8988T (cell line): ENCODE data around the gene BICDL2.

Source experiments
- DNase-seq: peaks from one replicate; pipeline ENCODE4 v3.0.0; 2011

BICDL2 gene

DNA sequence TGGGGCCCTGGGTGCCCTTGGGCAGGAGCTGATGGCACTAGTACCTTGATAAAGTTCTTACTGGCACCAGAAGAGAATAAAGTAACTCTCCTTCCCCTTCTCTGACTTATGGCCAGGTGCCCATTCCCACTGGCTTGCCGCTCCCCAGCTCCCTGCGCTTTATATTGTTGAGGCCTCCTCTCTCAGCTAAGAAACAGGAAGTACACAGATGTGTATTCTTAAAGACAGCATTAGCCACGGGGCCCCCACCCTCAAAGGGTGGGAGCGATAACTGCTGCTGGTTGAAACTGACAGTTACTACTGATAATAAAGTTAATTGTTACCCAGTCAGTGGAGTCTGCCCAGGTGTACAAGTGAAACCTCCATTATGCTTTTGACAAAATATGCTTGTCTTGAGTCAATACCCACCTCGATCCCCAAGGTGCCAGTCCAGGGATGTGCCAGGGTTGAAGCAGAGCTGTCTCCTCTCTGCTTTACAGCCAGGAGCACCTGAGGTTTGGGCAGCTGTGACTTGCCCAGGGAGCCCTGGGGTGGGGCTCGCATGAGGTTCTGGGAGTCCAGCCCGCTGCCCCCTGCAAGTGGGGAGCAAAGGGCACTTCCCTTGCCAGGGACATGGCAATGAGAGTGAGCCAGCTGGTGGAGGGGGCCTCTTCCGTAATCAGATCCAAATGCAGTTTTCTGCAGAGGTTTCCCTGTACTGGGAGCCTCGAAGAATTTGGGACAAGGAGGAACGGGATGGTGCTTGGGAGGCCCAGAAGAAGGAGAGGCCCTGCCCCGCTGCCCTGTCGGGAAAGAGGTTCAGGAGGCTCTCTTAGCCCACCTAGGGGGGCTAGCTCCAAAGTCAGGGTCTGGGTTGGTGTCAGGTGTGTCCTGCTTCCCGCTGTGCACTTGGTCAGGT is 29.4 kb downstream of the BICDL2 start:
- DNase-seq = no peak

DNA sequence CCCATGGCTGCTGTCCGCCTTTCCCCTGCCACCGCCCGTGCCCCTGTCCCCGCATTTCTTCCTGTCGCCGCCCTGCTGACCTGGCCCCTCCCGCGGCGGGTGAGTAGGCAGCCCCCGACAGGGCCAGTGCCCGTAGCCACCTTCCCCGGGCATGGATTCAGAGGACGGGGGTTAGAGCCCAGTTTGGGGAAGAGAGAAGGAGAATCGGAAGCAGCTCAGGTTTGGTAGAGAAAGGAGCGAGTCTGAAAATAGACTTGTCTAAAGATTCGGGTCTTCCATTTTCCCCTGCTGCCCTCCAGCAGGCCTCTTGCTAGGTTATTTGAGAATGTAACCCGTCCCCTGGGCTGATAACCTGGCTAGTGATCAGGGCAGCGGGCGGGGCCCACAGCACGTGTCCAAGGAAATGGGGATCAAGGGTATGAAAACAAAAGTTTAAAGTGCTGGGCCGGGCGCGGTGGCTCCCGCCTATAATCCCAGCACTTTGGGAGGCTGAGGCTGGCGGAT is 31.9 kb downstream of the BICDL2 start:
- no peak for DNase-seq

DNA sequence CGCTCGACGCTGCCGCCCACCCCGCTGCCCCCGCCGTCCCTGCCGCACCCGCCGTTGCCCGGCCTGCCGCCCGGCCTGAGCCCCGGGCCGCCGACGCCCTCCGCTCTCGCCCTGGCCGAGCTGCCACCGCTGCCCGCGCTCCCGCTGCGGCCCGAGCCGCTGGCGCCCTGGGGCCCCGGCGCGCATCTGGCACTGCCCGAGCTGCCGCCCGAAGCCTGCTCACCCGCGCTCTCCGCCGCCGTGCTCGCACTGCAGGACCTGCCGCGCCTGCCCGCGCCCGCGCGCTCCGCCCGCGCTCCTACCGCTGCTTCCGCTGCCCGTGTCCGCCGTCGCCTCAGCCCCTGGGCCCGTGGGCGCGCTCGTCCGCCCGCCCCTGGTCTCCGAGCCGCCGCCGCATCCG is 32.4 kb downstream of the BICDL2 start:
- DNase-seq = no peak

DNA sequence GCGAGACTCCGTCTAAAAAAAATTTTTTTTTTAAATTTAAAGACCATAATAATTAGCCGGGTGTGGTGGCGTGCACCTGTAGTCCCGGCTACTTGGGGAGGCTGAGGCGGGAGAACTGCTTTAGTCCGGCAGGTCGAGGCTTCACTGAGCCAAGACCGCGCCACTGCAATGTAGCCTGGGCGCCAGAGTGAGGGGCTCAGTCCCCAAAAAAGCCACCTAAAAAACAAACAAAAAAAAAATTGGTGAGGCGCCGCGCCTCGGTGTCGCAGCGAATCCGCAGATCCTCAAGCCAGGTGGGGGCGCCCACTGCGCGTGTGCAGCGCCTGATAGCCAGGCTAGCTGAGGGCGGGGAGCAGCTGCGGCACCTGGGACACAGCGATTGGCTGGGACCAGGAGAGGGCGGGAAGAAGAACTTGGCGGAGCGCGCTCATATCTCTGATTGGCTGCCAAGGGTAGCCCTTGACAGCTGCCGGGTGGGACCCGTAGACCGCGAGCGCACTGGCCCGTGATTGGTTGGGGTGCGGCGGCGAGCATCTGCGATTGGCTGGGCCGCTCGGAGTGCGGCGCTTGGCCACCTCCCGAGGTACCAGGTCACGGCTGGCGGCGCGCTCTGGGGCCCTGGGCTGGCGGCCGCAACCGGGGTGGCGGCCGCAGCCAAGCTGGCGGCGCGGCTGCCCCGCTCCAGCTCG is 33.0 kb downstream of the BICDL2 start:
- DNase-seq = peak; percentile 91

DNA sequence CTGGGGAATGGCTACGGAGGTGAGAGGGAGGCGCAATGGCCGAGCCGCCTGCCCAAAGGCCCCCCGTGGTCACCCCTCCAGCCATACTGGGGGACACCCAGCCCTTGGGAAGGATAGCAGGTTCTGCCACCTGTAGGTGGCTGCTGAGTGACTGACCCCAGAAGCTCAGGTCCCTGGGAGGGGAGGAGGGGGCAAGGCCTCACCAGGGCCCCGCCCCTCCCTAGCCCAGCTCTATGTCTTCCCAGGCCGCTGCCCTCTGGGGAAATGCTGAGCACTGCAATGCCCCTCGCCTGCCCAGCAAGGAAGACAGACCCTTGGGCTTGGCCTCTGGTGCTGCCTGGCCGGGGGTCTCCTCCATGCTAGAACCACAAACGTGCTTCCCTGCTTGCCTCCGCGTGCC is 35.4 kb downstream of the BICDL2 start:
- no peak for DNase-seq

DNA sequence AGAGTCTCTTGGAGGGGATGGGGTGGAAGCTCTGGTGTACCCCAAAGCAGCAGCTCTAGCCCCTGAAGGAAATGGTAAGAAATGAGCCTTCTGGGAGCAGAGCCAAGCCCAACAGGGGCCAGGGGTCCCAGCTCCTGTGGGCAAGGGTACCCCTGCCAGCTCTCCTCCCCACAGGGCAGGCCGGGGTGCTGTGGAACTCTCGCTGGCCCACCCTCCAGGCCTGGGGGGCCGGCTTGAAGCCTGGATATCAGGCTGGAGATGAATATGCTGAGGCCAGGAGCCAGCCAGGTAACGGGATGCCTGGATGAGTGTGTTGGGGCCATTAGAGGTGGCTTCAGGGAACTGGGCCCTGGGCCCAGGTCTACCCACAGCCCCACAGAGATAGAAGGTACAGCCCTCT is 36.2 kb downstream of the BICDL2 start:
- DNase-seq = no peak

DNA sequence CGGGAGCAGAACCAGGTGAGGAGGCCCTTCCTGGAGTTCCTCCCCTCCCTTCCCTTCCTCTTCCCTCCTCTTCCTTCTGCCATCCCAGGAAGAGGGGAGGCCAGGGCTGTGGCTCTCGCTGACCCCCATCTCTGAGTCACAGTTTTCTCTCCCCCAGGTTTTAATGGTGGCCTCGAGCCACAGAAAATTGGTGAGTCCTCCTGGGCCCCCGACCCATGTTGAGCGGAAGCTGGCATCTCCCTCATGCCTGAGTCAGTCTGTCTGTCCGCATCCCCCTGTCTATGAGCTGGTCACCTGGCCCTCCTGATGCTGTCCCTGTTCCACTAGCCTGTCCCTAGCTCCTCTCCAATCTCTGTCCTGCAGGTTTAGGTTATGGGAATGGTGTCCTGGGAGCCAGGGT is 36.8 kb downstream of the BICDL2 start:
- no peak for DNase-seq

DNA sequence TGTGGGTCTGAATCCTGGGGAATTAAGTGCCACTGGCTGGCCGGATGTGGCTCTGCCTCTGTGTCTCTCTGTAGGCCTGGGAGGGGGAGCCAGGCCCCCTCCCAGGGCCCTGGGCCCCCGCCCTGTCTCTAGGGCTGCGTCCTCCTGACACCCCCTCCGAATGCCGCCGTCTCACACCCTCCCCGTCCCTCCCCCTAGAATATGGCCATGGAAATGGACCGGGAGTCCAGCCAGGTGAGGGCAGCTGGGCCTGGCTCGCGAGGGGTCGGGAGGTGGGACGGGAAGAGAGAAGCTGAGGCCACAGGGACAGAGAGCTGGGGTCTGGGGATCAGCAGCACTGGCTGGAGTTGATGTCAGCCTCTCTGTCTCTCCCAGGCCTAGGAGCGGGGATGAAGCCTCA is 40.4 kb downstream of the BICDL2 start:
- no peak for DNase-seq

DNA sequence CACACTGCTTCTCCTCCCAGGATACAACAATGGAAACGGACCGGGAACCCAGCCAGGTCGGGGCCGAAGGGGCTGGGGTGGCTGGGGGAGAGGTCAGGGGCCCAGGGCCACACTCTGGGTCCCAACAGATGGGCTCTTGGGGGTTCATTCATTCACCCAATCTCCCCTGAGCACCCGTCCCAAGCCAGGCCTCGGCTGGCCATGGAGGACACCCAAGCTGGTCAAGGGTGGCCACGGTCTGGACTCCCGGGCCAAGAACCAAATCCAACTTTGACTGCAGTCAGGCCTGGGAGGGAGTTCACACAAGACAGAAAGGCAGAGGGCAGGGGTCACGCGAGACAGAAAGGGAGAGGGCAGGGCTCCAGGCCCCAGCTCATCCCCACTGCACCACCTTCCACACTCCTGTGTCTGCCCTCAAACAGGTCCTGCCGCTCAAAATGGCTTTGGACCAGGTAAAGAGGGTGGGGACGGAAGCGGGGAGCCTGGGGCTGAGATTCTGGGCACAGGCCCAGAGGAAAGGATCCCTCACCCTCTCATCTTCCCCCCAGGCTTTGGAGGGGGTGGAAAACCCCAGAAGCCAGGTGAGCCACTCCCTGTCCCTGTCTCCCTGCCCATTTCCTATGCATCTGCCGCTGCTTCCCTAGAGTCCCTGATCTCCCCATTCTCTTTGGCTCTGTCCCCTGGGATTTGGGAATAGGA is 44.2 kb downstream of the BICDL2 start:
- DNase-seq = no peak

DNA sequence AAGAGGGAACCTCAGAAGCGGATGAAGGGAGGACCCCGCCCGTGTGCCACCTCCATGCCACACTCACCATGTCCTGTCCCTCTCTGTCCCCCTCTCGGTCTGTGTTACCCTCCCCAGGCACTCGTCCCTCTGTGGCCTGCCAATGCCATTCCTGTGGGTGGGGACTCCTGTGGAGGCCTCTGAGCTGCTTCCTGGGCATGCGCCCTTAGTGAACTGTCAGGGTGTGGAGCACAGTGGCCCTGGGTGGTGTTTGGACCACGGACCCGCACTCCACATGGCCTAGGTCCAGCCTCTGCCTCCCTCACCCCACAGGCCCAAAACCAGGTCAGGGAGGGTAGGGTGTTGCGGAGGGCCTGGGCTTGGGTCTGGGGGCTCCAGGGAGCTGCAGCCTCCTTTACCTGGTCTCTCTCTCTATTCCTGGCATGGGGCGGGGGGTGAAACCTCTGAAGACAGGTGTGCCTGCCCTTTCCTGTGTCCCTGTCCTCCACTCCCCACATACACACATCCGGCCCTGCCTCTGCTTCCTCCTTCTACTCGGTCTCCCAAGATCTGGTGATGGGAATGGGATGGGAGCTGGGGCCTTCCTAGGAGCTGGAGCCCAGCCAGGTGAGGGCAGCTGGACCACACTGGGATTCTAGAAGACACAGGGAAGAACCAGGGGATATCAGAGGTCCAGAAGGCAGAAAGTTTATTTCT is 45.0 kb downstream of the BICDL2 start:
- DNase-seq = no peak

DNA sequence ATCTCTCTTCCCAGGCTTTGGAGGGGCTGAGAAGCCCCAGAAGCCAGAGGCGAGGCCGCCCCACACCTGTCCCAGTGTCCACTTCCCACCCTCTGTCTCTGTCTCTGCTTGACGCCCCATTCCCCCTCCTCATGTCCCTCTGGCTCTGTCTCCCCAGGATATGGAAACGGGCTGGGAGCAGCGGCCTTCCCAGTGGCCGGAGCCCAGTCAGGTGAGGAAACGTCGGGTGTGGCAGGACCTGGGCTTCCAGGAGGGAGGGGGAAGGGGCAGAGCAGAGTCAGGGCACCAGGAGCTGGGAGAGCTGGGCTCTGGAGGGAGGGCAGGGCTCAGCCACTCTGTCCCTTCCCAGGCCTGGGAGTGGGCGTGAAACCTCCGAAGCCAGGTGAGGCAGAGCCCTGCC is 45.9 kb downstream of the BICDL2 start:
- no peak for DNase-seq

DNA sequence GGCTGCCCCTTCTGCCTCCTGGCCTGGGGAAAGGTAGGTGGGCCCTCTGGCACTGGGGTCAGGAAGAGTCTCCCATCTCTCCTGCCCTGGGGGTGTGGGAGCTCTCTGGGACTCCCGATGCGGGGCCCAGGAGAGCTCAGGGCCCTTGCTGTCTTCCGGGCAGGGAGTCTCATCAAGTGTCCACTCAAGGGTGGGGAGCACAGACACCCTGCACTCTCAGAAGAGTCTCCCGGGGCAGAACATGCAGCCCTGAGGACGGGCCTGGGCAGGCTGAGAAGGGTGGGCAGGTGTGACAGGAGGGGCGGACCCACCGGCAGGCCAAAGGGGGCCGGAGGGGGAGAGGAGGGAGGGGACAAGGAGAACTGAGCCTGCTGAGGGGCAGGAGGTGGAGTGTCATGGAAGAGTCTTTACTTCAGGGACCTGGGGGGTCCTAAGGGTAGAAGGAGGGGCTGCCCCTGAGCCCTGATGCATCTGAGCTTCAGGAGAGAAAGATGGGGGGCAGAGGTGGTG is 48.1 kb downstream of the BICDL2 start:
- no peak for DNase-seq

DNA sequence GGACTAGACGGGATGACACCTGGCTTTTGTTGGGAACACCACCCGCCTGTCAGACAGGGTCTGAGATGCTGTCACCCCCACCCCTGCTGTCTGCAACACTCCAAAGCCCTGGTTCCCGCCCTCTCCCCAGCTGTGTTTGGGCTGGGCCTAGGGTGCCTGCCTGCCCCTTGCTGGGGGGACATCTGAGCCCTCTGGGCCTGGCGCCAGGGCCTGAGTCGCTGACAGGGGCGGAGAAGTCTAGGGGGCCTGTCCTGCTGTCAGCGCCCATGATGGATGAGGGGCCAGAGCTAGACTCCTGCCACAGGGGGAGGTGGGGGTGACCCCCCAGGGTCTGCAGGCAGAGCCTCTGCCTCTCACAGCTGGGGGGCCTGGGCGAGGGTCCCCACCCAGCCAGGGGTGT is 48.9 kb downstream of the BICDL2 start:
- no peak for DNase-seq

DNA sequence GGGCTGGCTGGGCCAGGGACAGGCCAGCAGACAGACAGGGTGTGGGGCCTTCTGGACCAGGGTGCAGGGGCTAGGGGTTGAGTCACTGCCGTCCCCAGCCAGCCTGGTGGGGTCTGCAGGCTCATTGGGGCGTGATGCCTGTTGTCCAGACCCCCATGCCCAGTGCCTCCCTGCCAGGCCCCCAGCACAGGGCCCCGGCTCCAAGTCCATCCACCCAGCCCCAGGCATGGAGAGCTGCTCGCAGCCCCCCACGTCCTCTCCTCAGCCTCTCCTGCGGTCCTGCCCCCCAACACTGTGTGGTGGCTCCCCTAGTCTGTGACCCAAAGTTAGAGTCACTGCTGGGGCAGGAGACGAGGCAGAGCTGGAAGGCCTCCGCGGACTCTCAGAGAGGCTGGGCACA is 49.5 kb downstream of the BICDL2 start:
- no peak for DNase-seq

DNA sequence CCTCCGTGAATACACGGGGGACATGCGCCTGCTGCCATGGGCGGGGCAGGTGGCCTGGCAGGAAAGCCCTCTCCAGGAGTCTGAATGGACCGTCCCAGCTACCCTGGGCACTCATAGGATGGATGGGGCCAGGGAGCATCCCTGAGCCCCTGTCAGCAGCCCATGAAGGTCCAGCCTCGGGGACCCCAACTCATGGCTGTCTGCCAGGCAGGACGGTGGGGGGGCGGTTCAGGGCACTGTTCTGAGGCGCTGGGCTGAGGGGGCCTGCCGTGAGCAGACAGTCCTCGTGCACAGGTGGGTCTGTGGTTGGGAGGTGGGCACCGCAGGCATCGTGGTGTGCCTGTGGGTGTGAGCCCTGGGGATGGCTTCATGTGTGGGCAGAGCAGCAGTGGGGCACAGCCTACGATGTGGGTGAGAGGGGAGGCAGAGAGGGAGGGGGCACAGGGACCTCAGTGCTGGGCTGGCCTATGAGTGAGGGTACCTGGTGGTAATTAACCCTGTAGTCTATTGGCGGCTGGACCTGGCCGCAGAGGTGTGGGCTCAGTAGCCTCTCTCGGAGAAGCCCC is 50.0 kb downstream of the BICDL2 start:
- DNase-seq = no peak

DNA sequence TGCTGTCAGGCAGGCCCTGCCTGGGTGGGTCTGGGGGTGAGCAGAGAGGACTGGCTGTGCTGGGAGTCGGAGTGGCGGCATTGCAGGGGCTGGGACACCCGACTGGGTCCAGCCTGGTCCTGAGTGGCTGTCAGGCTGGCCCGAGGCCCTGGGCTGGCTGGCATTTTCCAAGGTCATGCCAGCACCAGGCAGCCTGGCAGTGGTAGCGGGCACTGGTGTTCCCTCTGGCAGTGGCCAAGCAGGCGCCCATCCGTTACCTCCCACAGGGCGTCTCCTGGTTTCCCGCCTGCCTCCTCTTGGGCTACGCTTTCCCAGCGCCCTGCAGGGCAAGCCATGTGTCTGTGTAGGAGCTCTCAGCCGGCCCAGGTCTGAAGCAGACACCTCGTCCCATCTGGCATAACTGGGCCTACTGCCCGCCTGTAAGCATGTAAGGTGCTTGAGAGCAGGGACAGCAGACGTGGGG is 50.8 kb downstream of the BICDL2 start:
- no peak for DNase-seq

DNA sequence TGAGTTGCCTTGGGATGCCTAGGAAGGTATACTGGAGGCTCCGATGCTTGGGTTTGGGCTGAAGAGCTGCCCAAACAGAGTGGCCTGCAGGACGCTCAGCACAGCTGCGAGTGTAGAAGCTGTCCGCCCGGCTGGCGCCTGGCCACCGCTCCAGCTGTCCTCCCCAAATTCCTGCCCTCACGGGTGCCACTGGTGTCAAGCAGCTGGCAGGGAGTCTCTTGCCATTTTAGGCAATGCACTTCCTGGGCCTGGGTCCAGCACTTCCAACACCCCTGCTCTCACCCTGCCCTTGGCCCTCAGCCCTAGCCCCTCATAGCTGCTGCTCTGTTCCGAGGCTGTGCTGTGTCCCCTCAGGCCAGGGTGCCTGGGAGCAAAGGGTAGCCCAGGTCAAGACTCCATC is 51.3 kb downstream of the BICDL2 start:
- no peak for DNase-seq

DNA sequence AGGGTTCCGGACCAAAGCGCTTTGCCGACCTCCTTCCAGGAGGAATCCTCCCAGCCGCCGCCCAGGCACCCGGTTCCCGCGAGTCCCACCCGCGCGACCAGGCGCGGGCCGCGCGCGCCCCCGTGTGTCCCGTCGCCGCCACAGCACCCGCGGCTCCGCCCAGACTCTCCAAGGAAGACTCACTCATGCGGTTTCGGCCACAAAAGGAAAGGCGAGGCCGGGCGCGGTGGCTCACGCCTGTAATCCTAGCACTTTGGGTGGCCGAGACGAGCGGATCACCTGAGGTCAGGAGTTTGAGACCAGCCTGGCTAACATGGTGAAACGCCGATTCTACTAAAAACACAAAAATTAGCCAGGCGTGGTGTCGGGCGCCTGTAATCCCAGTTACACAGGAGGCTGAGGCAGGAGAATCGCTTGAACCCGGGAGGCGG is 53.0 kb downstream of the BICDL2 start:
- DNase-seq = peak; percentile 96

DNA sequence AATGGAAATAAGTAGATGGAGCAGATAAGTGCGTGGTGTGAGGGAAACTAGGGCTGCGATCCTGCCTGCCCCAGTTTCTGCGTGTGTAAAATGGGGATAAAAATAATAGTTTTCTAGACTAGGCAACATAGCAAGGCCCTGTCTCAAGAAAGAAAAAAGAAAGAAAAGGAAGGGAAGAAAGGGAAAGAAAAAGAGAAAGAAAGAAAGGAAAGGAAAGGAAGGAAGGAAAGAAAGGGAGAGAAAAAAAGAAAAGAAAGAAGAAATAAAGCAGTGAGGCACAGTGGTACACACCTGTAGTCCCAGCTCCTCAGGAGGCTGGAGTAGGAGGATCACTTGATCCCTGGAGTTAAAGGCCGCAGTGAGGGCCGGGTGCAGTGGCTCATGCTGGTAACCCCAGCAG is 54.3 kb downstream of the BICDL2 start:
- no peak for DNase-seq

DNA sequence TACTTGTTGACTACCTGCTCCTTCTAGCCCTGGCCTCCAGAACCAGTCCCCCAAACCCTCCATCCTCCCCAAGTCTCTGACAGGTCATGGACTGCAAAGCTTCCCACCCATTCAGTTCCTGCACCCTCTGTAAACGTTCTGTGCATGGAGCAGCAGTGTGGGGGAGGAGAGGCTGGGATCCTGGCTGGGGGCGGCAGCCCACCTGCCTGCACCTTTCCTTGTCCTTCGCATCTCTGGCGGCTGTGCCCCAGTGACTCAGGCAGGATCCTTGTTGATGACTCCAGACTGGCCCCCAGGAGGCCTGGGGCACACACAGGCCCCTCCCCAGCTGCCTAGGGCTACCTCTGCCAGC is 54.9 kb downstream of the BICDL2 start:
- DNase-seq = no peak

DNA sequence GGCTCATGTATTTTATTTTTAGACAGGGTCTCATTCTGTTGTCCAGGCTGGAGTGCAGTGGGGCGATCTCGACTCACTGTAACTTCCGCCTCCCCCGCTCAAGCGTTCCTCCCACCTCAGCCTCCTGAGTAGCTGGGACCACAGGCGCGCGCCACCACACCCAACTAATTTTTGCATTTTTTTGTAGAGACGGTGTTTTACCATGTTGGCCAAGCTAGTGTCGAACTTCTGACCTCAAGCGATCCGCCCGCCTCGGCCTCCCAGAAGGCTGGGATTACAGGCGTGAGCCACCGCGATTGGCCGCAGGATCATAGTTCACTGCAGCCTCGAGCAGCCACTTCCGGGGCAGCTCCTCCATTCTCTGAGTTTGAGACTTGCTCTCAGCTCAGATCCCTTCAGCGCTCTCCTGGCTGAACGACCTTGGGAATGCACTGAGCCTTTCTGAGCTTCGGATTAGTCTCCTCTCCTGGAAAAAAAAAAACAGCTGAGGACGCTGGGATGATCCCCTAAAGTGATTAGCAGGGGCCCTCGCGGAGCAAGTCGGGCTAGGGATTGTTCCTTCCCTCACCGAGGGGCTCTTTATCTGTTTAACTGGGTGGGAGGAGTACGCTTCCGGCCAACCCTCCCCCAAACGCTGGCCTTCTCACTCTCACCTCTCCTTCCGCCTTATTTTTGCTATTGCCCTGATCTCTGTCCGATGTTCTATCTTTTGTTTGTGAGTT is 55.4 kb downstream of the BICDL2 start:
- no peak for DNase-seq
